ENCODE measurements around the gene GRIK2.

The GRIK2 gene

DNA sequence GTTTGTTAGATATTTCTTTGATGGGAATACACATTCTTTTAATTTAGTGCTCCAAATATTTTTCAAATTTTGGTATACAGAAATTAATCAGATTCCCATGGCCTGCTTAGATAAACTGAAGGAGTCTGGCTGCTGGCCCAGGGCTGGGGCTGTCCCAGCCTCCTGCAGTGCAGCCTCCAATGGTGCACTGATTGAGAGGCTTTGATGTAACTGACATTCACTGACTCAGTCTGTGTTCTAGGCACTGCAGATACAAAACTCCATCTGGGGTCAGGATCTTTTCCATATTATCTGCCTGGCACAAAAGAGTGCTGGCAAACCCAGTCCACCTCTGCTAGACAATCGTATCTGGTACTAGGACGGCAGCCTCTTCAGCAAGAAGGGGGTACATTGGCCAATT, 64.8 kb downstream of the GRIK2 start:
- H3K4me3 Mint-ChIP-seq, result no peak overlapping the region
- no peak for DNase-seq
- H3K36me3 Mint-ChIP-seq (ENCODE audit: low read depth), result no peaks in the 10 kb centered on the region
- H3K9me3 Mint-ChIP-seq, result peaks cover 2% of the 10 kb centered on the region
- no peaks in the 10 kb centered on the region for H3K4me1 Mint-ChIP-seq (ENCODE audit: low read depth)
- H3K27me3 Mint-ChIP-seq, result no peaks in the 10 kb centered on the region
- H3K27ac Mint-ChIP-seq, result no peak overlapping the region

DNA sequence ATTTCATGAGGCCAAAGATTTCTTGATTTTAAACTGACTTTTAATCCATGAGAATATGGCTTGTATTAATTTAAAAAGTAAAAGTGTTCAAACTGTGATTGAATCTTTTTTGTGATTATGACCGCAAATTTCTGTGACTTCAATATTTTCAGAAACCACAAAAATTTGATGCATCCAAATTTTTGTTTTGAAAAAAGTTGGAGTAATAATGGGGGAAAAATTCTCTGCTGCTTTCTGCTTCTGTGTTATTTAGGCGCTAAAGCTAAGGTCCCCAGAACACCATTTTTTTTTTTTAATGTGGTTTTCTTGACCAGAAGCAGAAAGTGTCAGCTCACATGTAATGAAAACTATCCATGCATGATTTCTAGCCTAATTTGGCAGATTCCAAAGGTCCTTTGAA, 65.3 kb downstream of the GRIK2 start:
- DNase-seq, result no peak
- no peak overlapping the region for H3K4me3 Mint-ChIP-seq
- no peaks in the 10 kb centered on the region for H3K4me1 Mint-ChIP-seq (ENCODE audit: low read depth)
- peaks cover 2% of the 10 kb centered on the region for H3K9me3 Mint-ChIP-seq
- no peaks in the 10 kb centered on the region for H3K36me3 Mint-ChIP-seq (ENCODE audit: low read depth)
- no peaks in the 10 kb centered on the region for H3K27me3 Mint-ChIP-seq
- no peak overlapping the region for H3K27ac Mint-ChIP-seq

DNA sequence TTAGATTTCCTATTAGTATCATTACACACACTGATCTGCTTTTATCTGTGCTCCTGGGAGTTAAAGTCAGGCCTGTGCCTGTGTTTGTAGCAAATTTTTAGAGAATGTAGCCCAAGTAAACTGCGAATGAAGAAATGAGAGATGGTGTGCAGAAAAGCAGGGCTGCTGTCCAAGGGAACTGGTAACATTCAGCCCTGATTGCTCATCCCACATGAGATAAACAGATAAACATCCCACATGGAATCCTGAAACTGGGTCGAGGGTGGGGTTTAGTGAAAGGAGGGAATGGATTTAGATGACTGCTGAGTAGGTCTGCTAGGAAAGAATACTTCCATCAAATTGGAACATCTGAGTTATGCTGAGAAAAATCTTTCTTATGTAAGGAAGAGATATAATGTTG, 69.1 kb downstream of the GRIK2 start:
- peaks cover 4% of the 10 kb centered on the region for H3K9me3 Mint-ChIP-seq
- no peaks in the 10 kb centered on the region for H3K4me1 Mint-ChIP-seq (ENCODE audit: low read depth)
- no peak for DNase-seq
- H3K27ac Mint-ChIP-seq, result no peak overlapping the region
- no peak overlapping the region for H3K4me3 Mint-ChIP-seq
- no peaks in the 10 kb centered on the region for H3K36me3 Mint-ChIP-seq (ENCODE audit: low read depth)
- H3K27me3 Mint-ChIP-seq, result no peaks in the 10 kb centered on the region

DNA sequence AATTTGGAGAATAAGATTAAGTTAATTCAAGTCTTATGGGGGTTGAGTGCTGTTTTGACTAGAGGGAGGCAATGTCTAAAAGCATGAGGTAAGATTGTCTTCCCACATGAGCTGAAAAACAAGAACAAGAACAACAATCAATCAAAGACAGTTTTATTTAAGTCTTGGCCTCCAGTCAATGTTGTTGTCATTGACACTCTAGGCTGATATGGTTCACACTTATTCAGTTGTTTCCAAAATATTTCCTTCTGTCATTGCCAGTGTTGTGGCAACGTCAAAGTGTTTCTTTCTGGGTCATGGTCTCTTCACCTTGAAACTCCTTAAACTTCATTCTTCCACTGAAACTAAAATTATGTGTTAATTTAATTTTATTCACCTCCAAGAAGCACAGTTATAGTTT, 72.4 kb downstream of the GRIK2 start:
- H3K36me3 Mint-ChIP-seq (ENCODE audit: low read depth), result no peaks in the 10 kb centered on the region
- H3K9me3 Mint-ChIP-seq, result peaks cover 6% of the 10 kb centered on the region
- no peak overlapping the region for H3K27ac Mint-ChIP-seq
- H3K4me3 Mint-ChIP-seq, result no peak overlapping the region
- DNase-seq, result no peak
- H3K27me3 Mint-ChIP-seq, result no peaks in the 10 kb centered on the region
- H3K4me1 Mint-ChIP-seq (ENCODE audit: low read depth), result no peaks in the 10 kb centered on the region

DNA sequence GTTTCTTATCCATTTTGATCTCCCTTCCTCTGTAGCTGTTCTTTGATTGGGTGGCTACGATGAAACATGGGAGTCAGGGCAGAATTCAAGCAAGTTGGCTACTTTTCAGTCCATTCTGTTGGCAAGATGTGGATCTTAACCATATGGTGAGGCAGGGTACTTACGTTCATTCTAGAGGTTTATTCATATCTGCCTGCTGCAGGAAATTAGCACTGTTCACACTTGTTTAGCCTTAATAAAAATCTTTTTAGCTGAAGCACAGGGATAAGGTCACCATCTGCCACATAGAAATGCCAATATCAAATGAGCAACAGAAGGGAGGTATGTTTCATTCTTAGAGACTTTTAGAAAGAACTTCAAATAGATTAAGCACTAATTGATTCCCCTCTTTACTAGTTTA, 83.9 kb downstream of the GRIK2 start:
- Mint-ChIP-seq H3K27me3 (no peaks in the 10 kb centered on the region), H3K36me3 (ENCODE audit: low read depth) (no peaks in the 10 kb centered on the region), H3K27ac (no peak overlapping the region), H3K4me1 (ENCODE audit: low read depth) (no peaks in the 10 kb centered on the region), H3K4me3 (no peak overlapping the region), H3K9me3 (peaks cover 3% of the 10 kb centered on the region)
- DNase-seq, result no peak

DNA sequence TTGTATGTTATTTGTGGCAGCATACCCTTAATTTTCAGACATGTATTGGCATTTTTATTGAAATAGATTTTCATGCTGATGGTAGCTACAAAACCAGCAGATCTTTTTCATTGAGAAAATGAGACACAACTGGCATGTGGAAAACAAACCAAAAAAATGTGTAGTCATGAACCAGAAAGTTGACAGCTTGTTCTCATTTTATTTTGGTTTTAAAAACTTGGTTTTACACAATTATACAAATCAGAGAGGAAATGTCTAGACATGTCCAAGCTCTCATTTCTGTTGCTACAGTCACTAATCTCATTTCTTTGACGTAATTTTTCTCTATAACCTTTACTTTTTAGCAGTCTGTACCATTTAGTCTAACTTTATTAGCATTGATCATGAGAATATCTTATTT, 85.4 kb downstream of the GRIK2 start:
- no peaks in the 10 kb centered on the region for H3K4me1 Mint-ChIP-seq (ENCODE audit: low read depth)
- no peak overlapping the region for H3K4me3 Mint-ChIP-seq
- H3K36me3 Mint-ChIP-seq (ENCODE audit: low read depth), result no peaks in the 10 kb centered on the region
- H3K9me3 Mint-ChIP-seq, result peaks cover 4% of the 10 kb centered on the region
- DNase-seq, result no peak
- H3K27ac Mint-ChIP-seq, result no peak overlapping the region
- no peaks in the 10 kb centered on the region for H3K27me3 Mint-ChIP-seq

DNA sequence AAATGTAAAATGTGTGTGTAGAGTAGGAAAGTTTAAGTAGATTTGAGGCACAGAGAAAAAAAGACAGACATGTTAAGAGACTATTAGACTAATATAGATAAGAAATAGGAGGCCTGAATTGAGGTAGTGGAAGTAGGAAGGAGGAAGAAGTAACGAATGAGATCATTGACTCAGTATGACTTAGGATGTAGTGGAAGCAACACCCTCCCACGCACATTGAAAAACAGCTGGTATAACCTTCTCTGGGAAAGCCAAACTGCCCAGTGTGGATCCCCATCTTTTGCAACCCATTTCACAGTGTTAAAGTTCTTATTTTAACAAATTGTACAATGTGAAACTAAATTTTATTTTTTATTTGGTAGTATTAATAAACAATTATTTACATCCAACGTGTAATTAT, 89.1 kb downstream of the GRIK2 start:
- Mint-ChIP-seq H3K27me3 (no peaks in the 10 kb centered on the region), H3K4me3 (no peak overlapping the region), H3K36me3 (ENCODE audit: low read depth) (no peaks in the 10 kb centered on the region), H3K27ac (no peak overlapping the region), H3K9me3 (peaks cover 7% of the 10 kb centered on the region), H3K4me1 (ENCODE audit: low read depth) (no peaks in the 10 kb centered on the region)
- DNase-seq, result no peak

DNA sequence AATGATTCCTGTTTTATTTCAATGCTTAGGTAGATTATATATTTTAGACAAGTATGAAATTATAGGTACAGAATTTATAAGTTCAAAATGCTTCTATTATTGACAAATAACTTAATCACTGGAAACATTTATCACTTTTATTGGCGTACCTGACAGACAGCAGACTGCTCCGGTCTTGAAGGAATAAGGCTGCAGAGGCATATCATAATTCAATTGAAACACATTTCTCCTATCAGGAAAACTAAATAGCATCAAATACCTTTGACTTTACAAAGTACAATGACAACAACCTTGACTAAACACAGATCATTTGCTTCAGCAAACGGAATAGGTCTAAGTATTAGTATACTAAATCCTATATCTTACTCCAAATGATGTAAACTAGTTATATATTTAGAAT, 91.3 kb downstream of the GRIK2 start:
- DNase-seq, result no peak
- no peak overlapping the region for H3K4me3 Mint-ChIP-seq
- peaks cover 7% of the 10 kb centered on the region for H3K9me3 Mint-ChIP-seq
- H3K27me3 Mint-ChIP-seq, result no peaks in the 10 kb centered on the region
- no peaks in the 10 kb centered on the region for H3K4me1 Mint-ChIP-seq (ENCODE audit: low read depth)
- H3K36me3 Mint-ChIP-seq (ENCODE audit: low read depth), result no peaks in the 10 kb centered on the region
- no peak overlapping the region for H3K27ac Mint-ChIP-seq

DNA sequence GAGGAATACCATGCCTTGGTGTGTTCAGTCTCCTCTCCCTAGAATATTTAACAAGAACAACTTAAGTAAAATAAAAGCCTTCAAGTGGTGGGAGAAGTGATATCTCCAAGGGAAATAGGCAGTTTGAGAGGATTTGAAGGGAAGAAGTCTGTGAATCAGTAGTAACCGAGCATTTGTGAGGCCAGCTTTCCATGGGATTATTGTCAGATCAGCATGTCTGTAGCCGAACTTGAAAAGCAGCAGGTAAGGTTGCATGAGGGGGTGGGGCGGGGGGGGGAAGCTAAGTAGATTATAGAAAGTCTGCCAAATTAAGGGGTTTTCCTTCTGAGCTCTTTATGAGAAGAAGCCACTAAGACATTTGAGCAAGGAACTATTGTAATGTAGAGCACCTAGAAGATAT, 92.6 kb downstream of the GRIK2 start:
- H3K27me3 Mint-ChIP-seq, result no peaks in the 10 kb centered on the region
- no peaks in the 10 kb centered on the region for H3K4me1 Mint-ChIP-seq (ENCODE audit: low read depth)
- H3K27ac Mint-ChIP-seq, result no peak overlapping the region
- no peaks in the 10 kb centered on the region for H3K36me3 Mint-ChIP-seq (ENCODE audit: low read depth)
- DNase-seq, result no peak
- H3K9me3 Mint-ChIP-seq, result peaks cover 9% of the 10 kb centered on the region
- no peak overlapping the region for H3K4me3 Mint-ChIP-seq

DNA sequence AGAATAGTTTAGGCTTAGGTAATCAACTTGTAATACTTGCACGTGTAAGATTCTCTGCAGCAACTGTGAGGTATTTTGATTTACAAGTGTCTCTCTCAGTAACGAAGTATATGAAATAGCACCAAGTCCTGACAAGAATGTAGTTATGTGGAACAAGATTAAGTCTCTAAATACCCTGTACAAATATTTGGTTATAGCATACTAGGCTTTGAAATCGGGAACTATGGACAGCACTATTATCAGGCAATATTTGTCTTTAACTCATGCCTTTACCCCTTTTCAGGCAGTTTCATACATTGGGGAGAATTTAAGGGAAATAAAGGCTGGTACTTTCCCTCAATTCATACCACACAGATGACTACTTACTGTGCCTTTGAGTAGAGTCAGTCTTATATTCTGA, 93.2 kb downstream of the GRIK2 start:
- no peak for DNase-seq
- Mint-ChIP-seq H3K9me3 (peaks cover 9% of the 10 kb centered on the region), H3K4me1 (ENCODE audit: low read depth) (no peaks in the 10 kb centered on the region), H3K36me3 (ENCODE audit: low read depth) (no peaks in the 10 kb centered on the region), H3K27ac (no peak overlapping the region), H3K4me3 (no peak overlapping the region), H3K27me3 (no peaks in the 10 kb centered on the region)

DNA sequence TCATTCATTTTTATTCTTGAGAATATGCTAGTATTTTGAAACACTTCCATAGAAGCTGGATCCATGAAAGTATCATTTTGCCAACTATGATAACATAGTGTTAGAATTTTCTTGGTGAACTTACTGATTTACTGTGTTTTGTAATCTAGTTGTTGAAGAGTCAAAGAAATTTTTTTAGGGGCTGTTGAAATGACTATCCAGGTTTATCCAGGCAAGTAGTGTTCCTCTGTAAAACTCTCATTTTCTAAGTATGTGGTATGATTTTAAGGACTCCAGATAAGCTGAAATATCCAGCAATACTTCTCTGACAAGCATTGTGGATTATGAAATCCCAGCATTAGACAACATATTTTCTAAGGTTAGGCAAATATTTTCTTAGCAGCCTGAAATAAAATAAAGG, 95.9 kb downstream of the GRIK2 start:
- no peaks in the 10 kb centered on the region for H3K4me1 Mint-ChIP-seq (ENCODE audit: low read depth)
- no peaks in the 10 kb centered on the region for H3K36me3 Mint-ChIP-seq (ENCODE audit: low read depth)
- H3K4me3 Mint-ChIP-seq, result no peak overlapping the region
- no peaks in the 10 kb centered on the region for H3K27me3 Mint-ChIP-seq
- no peak for DNase-seq
- H3K9me3 Mint-ChIP-seq, result peaks cover 5% of the 10 kb centered on the region
- H3K27ac Mint-ChIP-seq, result no peak overlapping the region

DNA sequence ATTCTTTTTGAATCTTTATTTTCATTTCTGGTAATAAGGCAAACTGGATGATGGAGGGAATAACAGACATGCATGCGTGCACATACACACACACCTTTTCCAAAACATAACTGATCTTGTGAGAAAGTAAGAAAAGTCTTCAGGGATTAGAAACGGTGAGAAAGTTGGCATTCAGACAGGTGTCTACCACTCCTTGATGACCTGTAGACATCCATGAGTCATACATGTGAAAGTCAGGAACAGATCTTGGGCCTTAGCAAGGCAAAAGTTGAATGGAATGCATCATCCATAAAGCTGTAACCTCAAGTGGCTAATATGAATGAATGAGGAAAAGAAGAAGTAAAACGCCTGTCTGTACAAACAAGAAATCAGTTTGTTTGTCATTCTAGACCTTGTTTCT, 97.3 kb downstream of the GRIK2 start:
- Mint-ChIP-seq H3K9me3 (peaks cover 5% of the 10 kb centered on the region), H3K4me3 (no peak overlapping the region), H3K4me1 (ENCODE audit: low read depth) (no peaks in the 10 kb centered on the region), H3K27me3 (no peaks in the 10 kb centered on the region), H3K27ac (no peak overlapping the region), H3K36me3 (ENCODE audit: low read depth) (no peaks in the 10 kb centered on the region)
- no peak for DNase-seq

DNA sequence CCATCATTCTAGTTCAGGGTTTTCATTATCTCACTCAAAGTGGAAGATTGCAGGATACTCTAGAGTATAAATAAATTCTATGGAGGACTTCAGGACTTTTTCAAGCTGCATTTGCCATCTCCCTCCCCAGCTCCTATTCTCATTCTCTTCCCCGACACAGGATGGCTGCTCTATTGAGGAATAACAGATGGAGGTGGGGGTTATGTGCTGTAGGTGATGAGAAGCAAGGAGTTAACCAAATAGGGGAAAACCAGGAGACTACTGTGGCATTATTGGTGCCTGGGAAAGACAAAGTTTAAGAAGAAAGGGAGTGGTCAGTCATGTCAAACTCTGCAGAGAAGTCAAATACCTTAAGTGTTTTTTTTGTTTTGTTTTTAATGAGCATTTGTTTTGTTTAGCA, 109.3 kb downstream of the GRIK2 start:
- Mint-ChIP-seq H3K36me3 (ENCODE audit: low read depth) (no peaks in the 10 kb centered on the region), H3K4me3 (no peak overlapping the region), H3K27me3 (no peaks in the 10 kb centered on the region), H3K4me1 (ENCODE audit: low read depth) (no peaks in the 10 kb centered on the region), H3K27ac (no peak overlapping the region), H3K9me3 (peaks cover 4% of the 10 kb centered on the region)
- no peak for DNase-seq

DNA sequence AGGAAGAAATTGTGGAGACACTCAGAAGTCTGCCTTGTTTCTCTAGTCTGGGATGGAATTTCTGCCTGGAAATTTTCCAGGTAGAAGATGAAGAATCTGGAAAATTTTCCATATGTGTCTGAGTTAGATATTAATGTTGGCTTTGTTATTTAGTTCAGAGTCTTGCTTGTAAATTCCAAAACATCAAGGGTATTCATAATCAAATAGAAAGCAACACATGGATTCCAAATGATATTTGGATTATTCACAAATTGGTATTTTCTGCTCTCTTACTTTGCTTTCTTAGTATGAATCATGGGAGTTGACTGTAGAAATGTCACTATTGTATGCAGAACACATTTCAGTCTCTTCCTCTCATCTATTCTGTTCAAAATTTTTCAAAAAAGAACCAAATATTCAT, 116.0 kb downstream of the GRIK2 start:
- H3K27me3 Mint-ChIP-seq, result no peaks in the 10 kb centered on the region

DNA sequence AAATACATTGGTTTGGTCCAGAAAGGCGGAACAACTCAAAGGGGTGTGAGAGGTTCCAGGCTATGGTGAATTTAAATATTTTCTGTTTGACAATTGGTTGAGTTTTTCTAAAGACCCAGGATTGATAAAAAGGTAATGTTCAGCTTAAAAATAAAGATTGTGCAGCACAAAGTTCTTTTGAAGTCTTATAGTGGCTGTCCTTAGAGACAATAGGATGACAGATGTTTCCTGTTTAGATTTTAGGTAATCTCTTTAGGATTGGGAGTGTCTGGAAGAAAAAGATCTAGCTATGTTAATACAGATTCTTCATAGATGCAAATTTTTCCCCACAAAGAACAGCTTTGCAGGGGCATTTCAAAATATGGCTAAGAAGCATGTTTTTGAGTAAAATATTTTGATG, 119.7 kb downstream of the GRIK2 start:
- Mint-ChIP-seq H3K4me3 (no peak overlapping the region), H3K9me3 (peaks cover 2% of the 10 kb centered on the region), H3K4me1 (ENCODE audit: low read depth) (no peaks in the 10 kb centered on the region), H3K27ac (no peak overlapping the region), H3K27me3 (no peaks in the 10 kb centered on the region), H3K36me3 (ENCODE audit: low read depth) (no peaks in the 10 kb centered on the region)
- no peak for DNase-seq

More for the DNA sequence above, 116.0 kb downstream of the GRIK2 start:
- no peak overlapping the region for H3K27ac Mint-ChIP-seq
- DNase-seq, result no peak
- H3K4me1 Mint-ChIP-seq (ENCODE audit: low read depth), result no peaks in the 10 kb centered on the region
- peaks cover 6% of the 10 kb centered on the region for H3K9me3 Mint-ChIP-seq
- no peak overlapping the region for H3K4me3 Mint-ChIP-seq
- no peaks in the 10 kb centered on the region for H3K36me3 Mint-ChIP-seq (ENCODE audit: low read depth)

DNA sequence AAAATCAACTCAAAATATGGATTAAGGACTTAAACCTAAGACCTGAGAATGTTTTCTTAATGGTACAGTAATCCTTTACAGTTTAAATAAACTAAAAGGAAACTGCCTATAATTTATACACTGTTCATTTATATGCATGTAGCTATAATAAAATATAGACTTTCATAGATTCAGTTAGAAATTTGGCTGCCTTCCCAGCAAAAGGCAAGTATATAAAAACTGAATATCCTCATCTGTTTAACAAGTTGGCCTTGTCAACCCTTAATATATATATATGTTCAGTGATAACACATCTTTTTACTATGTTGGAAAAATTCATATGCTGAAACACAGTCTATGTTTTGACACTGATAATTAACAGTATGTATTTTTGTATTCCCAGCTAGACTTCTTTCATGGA, 123.1 kb downstream of the GRIK2 start:
- Mint-ChIP-seq H3K27me3 (no peaks in the 10 kb centered on the region), H3K27ac (no peak overlapping the region), H3K9me3 (peaks cover 2% of the 10 kb centered on the region), H3K36me3 (ENCODE audit: low read depth) (no peaks in the 10 kb centered on the region), H3K4me1 (ENCODE audit: low read depth) (no peaks in the 10 kb centered on the region), H3K4me3 (no peak overlapping the region)
- DNase-seq, result no peak

All from activated T-cell treated with anti-CD3 and anti-CD28 coated beads, Interleukin-2, amount 50 U/mL, for 24 hours (primary cell).